GM19452 (cell line): ENCODE results near the gene SYT10.
"Not testable (repeated sequence)": the region's sequence is repeated elsewhere in the genome, so short reads cannot be mapped to it uniquely, and the experiment has no call there.

ENCODE experiments used
- ATAC-seq: cut with Tn5 transposase; IDR thresholded peaks from one replicate; pipeline ENCODE4 v1.9.1; 2021; ENCODE audit not compliant: unreplicated experiment

Gene SYT10

GRCh38 chr12:33439587-33440011 is at the start of gene SYT10:
SYT10 (minus strand) TSS chr12:33439819; CDS start chr12:33439522, 297 bp downstream.
- ATAC-seq: no peak

DNA sequence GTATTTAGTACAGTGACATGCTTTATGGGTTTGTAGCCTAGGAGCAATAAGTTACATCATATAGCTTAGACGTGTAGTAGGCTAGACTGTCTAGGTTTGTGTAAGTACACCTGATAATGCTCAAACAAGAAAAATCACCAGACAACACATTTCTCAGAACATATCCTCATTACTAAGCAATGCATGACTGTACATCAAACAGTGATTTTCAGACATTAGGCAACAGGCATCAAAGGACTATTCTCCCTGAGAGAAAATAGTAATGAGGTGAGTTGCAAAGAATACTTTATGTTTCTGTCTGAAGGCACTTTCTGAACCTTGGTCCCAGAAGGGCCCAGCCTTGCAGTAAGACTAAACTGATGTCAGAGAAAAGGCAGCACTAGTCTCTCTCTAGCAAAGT is 48.4 kb upstream of the SYT10 start:
- no peak for ATAC-seq

GRCh38 chr12:33486058-33486457 is 46.4 kb upstream of the SYT10 start:
- ATAC-seq: no peak

- no peak for ATAC-seq
These were observed 44.5 kb upstream of the SYT10 start for GRCh38 chr12:33484161-33484560.

- ATAC-seq: no peak
These were observed 40.7 kb upstream of the SYT10 start for GRCh38 chr12:33480366-33480765.

GRCh38 chr12:33476058-33476457 is 36.4 kb upstream of the SYT10 start:
- ATAC-seq: no peak

GRCh38 chr12:33472299-33472698 is 32.7 kb upstream of the SYT10 start:
- no peak for ATAC-seq

- ATAC-seq: no peak
These were observed 15.5 kb upstream of the SYT10 start for GRCh38 chr12:33455096-33455495.

DNA sequence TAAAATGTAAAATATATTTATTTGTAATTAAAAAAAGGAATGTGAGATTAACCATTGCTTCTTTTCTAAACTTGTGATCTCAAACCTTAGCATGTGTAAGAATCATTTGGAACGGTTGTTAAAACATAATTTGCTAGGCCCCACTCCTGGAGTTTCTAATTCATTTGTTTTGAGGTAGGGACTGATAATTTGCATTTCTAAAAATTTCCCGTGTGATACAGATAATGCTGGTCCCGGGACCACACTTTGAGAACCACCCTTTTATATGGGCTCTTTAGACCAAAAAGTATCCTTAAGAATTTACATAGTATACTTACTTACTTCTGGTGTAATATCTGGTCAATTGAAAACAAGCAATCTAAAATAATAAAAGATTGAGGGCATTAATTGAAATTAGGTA is 10.9 kb upstream of the SYT10 start:
- no peak for ATAC-seq

DNA sequence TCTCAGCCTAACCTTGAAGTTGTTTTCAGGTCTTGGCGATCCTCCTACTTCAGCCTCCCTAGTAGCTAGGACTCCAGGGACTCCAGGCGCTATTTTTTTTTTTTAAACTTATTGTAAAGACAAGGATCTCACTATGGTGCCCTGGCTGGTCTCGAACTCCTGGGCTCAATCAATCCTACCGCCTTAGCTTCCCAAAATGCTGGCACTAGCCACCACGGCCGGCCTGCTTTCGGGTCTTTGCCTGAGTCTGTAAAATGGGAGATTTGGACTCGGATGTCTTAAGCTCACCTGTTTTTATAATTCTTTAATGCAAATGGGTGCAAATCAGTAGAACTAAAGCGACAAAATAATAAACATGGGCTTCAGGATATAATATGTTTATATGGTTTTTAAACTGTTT is 858 bp upstream of the SYT10 start:
- ATAC-seq: no peak

DNA sequence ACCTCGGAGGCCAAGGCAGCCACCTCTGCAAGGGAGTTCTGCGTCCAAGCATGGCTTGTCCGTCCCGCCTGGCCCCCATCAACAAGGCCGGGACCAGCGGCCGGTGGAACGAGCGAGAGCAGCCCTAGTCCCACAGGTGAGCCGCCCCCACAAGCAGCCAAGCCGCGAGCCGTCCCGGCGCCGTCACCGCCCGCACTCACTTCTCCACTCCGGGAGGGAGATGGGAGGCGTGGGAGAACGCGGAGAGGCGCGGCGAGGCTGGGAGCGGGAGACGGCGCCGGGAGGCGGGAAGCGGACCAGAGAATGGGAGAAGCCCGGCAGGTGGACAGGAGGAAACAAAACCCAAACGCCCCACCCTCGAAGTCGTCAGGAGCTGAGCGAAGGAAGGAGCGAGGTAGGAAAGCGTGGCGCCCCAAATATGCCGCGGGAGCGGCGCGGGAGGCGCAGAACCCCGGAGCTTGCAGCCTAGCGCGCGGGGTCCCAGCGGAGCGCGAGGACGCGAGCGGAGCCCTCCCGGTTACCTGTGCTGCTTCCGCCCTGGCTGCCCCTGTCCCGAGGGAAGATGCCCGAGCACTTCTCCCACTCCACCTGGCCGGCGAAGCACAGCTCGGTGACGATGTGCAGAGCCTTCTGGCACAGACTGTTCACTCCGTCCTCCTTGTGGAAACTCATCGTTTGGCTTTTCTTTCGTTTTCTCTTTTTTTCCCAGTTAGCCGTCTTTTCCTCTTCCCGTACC is 600 bp downstream of the SYT10 start:
- ATAC-seq: no peak

- no peak for ATAC-seq
These were observed 1.4 kb downstream of the SYT10 start for GRCh38 chr12:33438025-33438772.

GRCh38 chr12:33437598-33437997 is 2.0 kb downstream of the SYT10 start:
- no peak for ATAC-seq

DNA sequence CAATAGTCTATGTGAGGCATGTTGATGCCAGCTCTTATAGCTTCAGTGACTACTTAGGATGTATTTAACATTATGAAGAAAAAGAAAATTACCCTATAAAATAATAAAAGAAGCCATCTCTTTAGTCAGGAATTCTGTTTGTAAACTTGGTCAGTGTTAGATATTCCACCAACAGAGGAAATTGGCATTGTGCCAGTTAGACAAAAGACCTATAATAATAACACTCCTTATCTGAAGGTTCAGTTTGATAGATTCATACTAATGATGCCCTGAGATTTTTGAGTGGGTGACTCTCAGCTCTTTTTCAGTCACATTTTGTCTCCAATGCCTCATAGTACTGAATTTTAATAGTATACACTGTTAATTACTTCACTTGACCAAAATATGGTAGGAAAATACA is 6.6 kb downstream of the SYT10 start:
- ATAC-seq: no peak

- no peak for ATAC-seq
These were observed 8.0 kb downstream of the SYT10 start for GRCh38 chr12:33431648-33432047.

GRCh38 chr12:33429468-33429867 is 10.2 kb downstream of the SYT10 start:
- no peak for ATAC-seq

DNA sequence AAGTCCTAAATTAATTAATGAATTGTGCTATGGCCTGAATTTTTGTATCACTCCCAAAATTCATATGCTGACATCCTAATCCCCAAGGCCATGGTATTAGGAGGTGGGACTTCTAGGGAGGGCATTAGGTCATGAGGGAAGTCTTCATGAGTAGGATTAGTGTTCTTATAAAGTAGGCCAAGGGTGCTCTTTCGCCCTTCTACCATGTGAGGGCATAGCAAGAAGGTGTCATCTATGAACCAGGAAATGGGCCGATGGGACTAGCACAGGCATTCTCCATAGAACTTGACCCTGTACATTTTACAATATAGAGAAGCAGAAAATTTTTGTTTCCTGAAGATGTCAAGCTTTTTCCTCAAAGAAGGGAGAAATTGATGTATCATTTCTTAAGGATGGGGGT is 12.5 kb downstream of the SYT10 start:
- ATAC-seq: peak; percentile 84

GRCh38 chr12:33423706-33424105 is 15.9 kb downstream of the SYT10 start:
- no peak for ATAC-seq

DNA sequence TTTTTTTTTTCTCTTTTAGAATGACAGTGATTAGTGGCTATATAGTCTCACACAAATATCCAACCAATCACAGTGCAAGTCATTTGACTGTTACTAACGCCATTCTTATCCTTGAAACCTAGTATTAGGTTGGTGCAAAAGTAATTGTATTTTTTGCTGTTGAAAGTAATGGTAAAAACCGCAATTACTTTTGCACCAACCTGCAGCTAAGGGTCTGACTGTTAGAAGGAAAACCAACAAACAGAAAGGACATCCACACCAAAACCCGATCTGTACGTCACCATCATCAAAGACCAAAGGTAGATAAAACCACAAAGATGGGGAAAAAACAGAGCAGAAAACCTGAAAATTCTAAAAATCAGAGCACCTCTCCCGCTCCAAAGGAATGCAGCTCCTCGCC is 27.2 kb downstream of the SYT10 start:
- ATAC-seq: not testable (repeated sequence)

DNA sequence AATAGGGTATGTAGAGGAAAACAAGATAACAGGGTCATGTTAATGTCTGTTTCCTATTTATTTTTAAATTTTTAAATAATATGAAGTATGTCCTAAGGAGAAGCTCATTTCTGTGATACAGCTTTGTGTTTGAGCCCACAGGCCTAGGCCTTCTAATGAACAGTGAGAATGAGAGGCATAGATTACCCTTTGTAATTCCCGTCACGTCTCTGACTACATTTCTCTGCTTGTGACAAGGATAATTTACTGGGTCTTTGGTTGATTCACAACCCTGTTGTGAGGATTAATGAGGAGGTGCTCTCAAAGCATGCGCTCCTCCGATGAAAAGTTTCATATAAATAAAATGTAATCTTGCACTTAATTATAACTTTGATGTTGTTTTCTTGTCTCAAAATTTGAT is 56.1 kb downstream of the SYT10 start:
- no peak for ATAC-seq

- ATAC-seq: no peak
These were observed 63.5 kb downstream of the SYT10 start for GRCh38 chr12:33376153-33376552.

- ATAC-seq: no peak
These were observed 69.3 kb downstream of the SYT10 start for GRCh38 chr12:33370318-33370717.
